Stomach (tissue), 4 donors: ENCODE results near the gene GALNT3.

Experiments used
- EP300 ChIP-seq: sonication (generic); formaldehyde crosslinking; IDR thresholded peaks from one replicate; pipeline ENCODE4 v1.6.1; 2017; ENCODE audit warnings: antibody characterized with exemption
- POLR2A ChIP-seq, 4 donors: fragments of 450-650 bp; IDR thresholded peaks; one replicate each; pipeline ENCODE4 v1.6.1; 2016; ENCODE audit warnings: antibody characterized with exemption in 4 of 4, control low read depth in 2 of 4, mild to moderate bottlenecking in 1 of 4, moderate library complexity in 1 of 4
- POLR2AphosphoS5 ChIP-seq, 3 donors: sonication (generic); formaldehyde crosslinking; IDR thresholded peaks; one replicate each; pipeline ENCODE4 v1.6.1; 2016; ENCODE audit warnings: antibody characterized with exemption in 3 of 3
- TF ChIP-seq, protein P1 (sequence below), 7 experiments: fragments of 450-650 bp in 4 of 7; fragments of 200-600 bp in 3 of 7; sonication (generic) in 3 of 7; IDR thresholded peaks; one replicate each; pipeline ENCODE4 v1.5.1; 2016 to 2019; ENCODE audit warnings: antibody characterized with exemption in 7 of 7, control low read depth in 2 of 7, mild to moderate bottlenecking in 1 of 7

DNA sequence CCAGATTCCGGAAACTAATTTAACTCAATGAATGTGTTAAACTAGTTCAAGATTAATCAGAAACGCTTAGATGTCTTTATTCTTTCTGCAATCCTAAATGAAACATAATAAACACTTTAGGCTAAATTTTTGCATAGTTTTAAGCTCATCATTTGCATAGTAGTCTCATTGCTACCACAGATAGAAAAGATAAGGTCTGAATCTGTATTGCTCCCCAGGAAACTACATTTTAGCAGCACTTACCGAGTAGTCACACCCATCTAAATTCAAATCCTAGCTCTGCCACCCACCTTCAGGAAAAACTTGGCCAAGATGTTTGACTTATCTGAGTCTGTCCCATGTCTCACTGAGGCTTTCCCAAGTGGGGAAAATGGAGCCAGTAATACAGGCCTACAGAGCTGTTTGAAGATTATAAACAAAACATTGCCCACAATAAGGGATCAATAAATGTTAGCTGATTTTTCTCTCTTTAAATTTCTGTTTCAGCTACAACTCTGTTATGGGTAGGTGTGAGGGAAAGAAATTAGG lies 87.0 kb downstream of the GALNT3 start:
- TF ChIP-seq, protein P1, sequence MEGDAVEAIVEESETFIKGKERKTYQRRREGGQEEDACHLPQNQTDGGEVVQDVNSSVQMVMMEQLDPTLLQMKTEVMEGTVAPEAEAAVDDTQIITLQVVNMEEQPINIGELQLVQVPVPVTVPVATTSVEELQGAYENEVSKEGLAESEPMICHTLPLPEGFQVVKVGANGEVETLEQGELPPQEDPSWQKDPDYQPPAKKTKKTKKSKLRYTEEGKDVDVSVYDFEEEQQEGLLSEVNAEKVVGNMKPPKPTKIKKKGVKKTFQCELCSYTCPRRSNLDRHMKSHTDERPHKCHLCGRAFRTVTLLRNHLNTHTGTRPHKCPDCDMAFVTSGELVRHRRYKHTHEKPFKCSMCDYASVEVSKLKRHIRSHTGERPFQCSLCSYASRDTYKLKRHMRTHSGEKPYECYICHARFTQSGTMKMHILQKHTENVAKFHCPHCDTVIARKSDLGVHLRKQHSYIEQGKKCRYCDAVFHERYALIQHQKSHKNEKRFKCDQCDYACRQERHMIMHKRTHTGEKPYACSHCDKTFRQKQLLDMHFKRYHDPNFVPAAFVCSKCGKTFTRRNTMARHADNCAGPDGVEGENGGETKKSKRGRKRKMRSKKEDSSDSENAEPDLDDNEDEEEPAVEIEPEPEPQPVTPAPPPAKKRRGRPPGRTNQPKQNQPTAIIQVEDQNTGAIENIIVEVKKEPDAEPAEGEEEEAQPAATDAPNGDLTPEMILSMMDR (IDR thresholded peaks at IDR 0.05), result no peak
- no peak for TF ChIP-seq EP300
- TF ChIP-seq POLR2AphosphoS5 (IDR thresholded peaks at IDR 0.05), result no peak
- TF ChIP-seq POLR2A (IDR thresholded peaks at IDR 0.05), result no peak
